Heart right ventricle (tissue), 16 donors: ENCODE data around the gene FILIP1L. TPM values are rescaled to one million over a fixed set of nuclear protein-coding genes. Genes with fewer than 3 reads are reported as not detected.
A peak's percentile ranks its signal among the peaks of the same experiment; 100 is the strongest.

ENCODE experiments used
- ATAC-seq, 8 donors: fragments of 200-7000 bp; cut with Tn5 transposase; one replicate each; pipeline ENCODE4 v1.9.1; 2020; ENCODE audit warnings: mild to moderate bottlenecking in 8 of 8, moderate library complexity in 8 of 8, moderate number of reproducible peaks in 1 of 8
- DNase-seq, 2 donors: peaks; one replicate each; pipeline ENCODE4 v3.0.0-alpha.2; 2020
- H3K27ac ChIP-seq, 10 donors: fragments of 200-600 bp; sonication (generic) in 2 of 10; one replicate each; pipeline versions ENCODE4 v1.5.0 to v1.8.0; 2020 to 2022; ENCODE audit warnings: mild to moderate bottlenecking in 3 of 10
- H3K27me3 ChIP-seq, 7 donors: fragments of 200-600 bp; one replicate each; pipeline ENCODE4 v1.8.0; 2021 to 2022; ENCODE audit warnings: mild to moderate bottlenecking in 2 of 7
- H3K36me3 ChIP-seq, 9 donors: fragments of 200-600 bp; sonication (generic) in 1 of 9; one replicate each; pipeline versions ENCODE4 v1.5.0 to v1.8.0; 2020 to 2022; ENCODE audit warnings: mild to moderate bottlenecking in 2 of 9
- H3K4me1 ChIP-seq, 9 donors: fragments of 200-600 bp; sonication (generic) in 1 of 9; one replicate each; pipeline versions ENCODE4 v1.5.0 to v1.8.0; 2020 to 2022; ENCODE audit warnings: mild to moderate bottlenecking in 4 of 9
- H3K4me3 ChIP-seq, 10 donors: fragments of 200-600 bp; sonication (generic) in 2 of 10; one replicate each; pipeline versions ENCODE4 v1.5.0 to v1.8.0; 2020 to 2022; ENCODE audit warnings: mild to moderate bottlenecking in 7 of 10, moderate library complexity in 2 of 10
- H3K9me3 ChIP-seq, 11 donors: fragments of 200-600 bp in 10 of 11; sonication (generic) in 2 of 11; one replicate each; pipeline versions ENCODE4 v1.5.0 to v1.8.0; 2013 to 2022; ENCODE audit warnings: mild to moderate bottlenecking in 2 of 11, control low read depth in 1 of 11, moderate library complexity in 1 of 11
- WGBS, 2 donors: extraction: QIAGEN DNeasy Blood & Tissue Kit; methylation state at CpG; one replicate each; pipeline ENCODE4 v1.1.7; 2013; ENCODE audit warnings: inconsistent platforms in 1 of 2; 5-methylcytosine and 5-hydroxymethylcytosine counted together
- intact Hi-C, 10 donors: fragments of 100-400 bp; cut with DNase I; formaldehyde crosslinking; loops; one replicate each; pipeline versions ENCODE4 v1.11.1 to v1.14.2; 2022
- polyA plus RNA-seq, 2 donors: library from polyadenylated mRNA; stranded (reverse); fragments of 200-250 nt; gene quantifications; one replicate each; pipeline ENCODE4 v1.2.3, GENCODE V29; 2013
- total RNA-seq, 10 donors: library from RNA; stranded (reverse); fragmentation: NEBNext Ultra II Directional in 3 of 10; extraction: Animal tissue kit (Norgen Biotek cat#: 25700) in 3 of 10; gene quantifications; one replicate each; pipeline versions ENCODE4 v1.2.1 to v1.2.4, GENCODE V29; 2021 to 2023
- TF ChIP-seq, protein P1 (sequence below), 9 donors: fragments of 200-600 bp; sonication (generic) in 2 of 9; IDR thresholded peaks; one replicate each; pipeline versions ENCODE4 v1.5.0 to v1.8.0; 2021 to 2022; ENCODE audit warnings: antibody characterized with exemption in 9 of 9, mild to moderate bottlenecking in 5 of 9, moderate library complexity in 1 of 9
- donor health status: Arrhythmogenic right ventricular cardiomyopathy.
- donor health status: ischemic (EF 13 %, LVEDD 7.1; RV severe dilation, severe dysfunction).
- donor health status: healthy with polysubstance abuse.
- donor health status: DM: no; HTN: yes; CAD: no.
- donor health status: DM: no; HTN: no; CAD: no.
- donor health status: ischemic (EF 25% LVEDD 6.9; RV normal size, moderate dysfunction).
- donor health status: ischemic (EF 25% LVEDD 5.7; RV mildly dilated, moderate dysfunction).
- donor health status: healthy.
- donor health status: DM: yes; HTN: yes; CAD: no.
- donor health status: Ischemic cardiomyopathy.
- donor health status: ischemic (EF 35%, LVEDD 5.7; RV mildly dilated, moderate dysfunction).
- donor health status: nonischemic (EF 11% LVEDD 7.7; RV severe dilation, severe dysfunction).
- donor health status: DM: yes; HTN: yes; CAD: no.
- donor health status: PGD.
- donor health status: ischemic (EF 29% LVEDD 5.4; RV normal size, mild dysfunction).
- donor health status: nonischemic (EF 23%, LVEDD 6.1; RV moderate dilation, normal function).

The FILIP1L gene
- total and polyA plus RNA-seq, 12 donors = 15.9 to 134 (median 64.3) TPM

DNA sequence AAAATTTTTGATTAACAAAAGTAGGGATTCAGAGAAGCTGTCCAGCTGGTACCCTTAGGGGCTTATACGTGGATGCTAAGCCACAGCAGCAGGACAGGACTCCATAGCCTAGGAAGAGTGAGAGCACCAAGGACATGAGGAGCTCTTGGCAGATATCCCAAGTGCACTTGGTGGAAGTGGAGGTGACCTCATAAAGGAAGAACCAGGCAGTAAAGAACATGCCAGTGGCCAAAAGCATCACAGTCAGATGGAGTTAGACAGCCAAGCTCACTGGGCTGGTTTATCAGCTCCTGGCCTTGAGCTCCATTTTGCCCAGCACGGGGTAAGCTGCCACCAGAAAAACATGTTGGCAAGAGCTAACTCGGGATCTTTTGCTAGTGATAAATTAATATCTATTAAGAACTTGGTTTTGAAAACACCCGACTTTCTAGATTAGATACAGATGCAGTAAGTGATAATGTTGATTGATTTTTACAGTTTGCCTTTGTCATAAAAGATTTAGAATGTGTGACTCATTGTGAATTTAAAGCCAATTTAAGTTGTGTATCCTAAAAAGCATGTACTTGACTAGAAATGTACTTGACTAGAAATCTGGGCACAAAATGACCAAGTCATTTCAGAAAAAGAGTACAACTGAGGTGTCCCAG, 188.6 kb downstream of the FILIP1L start:
- Histone ChIP-seq H3K36me3 (no peaks in the 10 kb centered on the region), H3K27me3 (no peaks in the 10 kb centered on the region), H3K4me1 (peaks cover 10 to 62% (median 41%) of the 10 kb centered on the region in 9 donors), H3K27ac (peak overlapping the region in 9 of 10 donors; percentile 1 to 68 (median 49)), H3K9me3 (no peaks in the 10 kb centered on the region), H3K4me3 (no peak overlapping the region)
- ATAC-seq (peak; percentile 18 to 87 (median 59)), DNase-seq (peak in 1 of 2 donors; percentile 57)
- intact Hi-C loops = loop anchor here in 4 of 10 donors (5.0 to 10.0 kb wide), 4 partner anchors 48 to 329 kb away; no protein-coding TSS in a partner anchor
- TF ChIP-seq, protein P1, sequence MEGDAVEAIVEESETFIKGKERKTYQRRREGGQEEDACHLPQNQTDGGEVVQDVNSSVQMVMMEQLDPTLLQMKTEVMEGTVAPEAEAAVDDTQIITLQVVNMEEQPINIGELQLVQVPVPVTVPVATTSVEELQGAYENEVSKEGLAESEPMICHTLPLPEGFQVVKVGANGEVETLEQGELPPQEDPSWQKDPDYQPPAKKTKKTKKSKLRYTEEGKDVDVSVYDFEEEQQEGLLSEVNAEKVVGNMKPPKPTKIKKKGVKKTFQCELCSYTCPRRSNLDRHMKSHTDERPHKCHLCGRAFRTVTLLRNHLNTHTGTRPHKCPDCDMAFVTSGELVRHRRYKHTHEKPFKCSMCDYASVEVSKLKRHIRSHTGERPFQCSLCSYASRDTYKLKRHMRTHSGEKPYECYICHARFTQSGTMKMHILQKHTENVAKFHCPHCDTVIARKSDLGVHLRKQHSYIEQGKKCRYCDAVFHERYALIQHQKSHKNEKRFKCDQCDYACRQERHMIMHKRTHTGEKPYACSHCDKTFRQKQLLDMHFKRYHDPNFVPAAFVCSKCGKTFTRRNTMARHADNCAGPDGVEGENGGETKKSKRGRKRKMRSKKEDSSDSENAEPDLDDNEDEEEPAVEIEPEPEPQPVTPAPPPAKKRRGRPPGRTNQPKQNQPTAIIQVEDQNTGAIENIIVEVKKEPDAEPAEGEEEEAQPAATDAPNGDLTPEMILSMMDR (IDR thresholded peaks at IDR 0.05) = no peak
- 36 to 44% methylated on average over 4 of the region's 4 CpGs for WGBS, 2 donors

DNA sequence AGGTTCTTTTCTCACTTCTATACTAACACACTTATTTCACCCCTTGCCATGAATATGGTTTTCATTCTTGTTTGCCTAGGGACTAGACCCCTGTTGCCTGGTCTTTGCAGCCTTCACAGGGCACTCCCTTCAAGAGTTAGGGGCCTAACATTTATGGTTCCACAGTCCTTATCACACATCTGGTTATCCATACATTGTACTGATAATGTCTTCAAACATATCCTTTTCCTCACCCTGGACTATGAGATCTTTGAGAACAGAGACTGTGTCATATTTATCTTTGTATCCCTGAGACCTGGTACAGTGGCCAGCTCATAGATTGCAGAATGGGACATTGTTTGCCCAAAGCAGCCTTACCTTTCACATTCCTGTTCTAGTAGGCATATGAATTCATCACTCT, 190.4 kb downstream of the FILIP1L start:
- Histone ChIP-seq H3K9me3 (no peaks in the 10 kb centered on the region), H3K36me3 (no peaks in the 10 kb centered on the region), H3K4me1 (peaks cover 6 to 62% (median 44%) of the 10 kb centered on the region in 9 donors), H3K4me3 (no peak overlapping the region), H3K27ac (no peak overlapping the region), H3K27me3 (no peaks in the 10 kb centered on the region)
- intact Hi-C loops = loop anchor here in 3 of 10 donors (5.0 to 10.0 kb wide), 3 partner anchors 42 to 331 kb away; no protein-coding TSS in a partner anchor
- DNase-seq (no peak), ATAC-seq (no peak)
- TF ChIP-seq, protein P1 (IDR thresholded peaks at IDR 0.05) = no peak

DNA sequence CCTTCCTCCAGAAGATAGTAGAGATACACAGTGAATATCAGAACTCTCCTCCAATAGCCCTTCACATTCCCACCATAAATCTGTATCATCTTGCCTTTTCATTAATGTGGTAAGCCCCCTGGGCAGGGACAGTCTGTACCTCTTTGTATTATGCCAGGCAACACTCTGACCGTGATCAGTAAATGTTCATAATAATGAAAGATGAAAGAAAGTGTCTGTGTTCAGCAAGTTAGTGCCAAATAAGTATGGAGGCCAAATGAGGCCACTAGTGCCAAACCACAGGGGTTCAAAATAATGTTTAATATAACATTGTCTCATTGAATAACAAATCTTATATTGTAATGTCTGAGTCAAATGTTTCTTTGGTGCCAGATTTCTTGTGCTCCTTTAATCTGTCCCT, 192.3 kb downstream of the FILIP1L start:
- H3K27me3 ChIP-seq = no peaks in the 10 kb centered on the region
- ATAC-seq = no peak
- no peak for DNase-seq
- peaks cover 3 to 57% (median 42%) of the 10 kb centered on the region in 9 donors for H3K4me1 ChIP-seq
- H3K36me3 ChIP-seq = no peaks in the 10 kb centered on the region
- intact Hi-C loops = loop anchor here in 3 of 10 donors (2.0 to 10.0 kb wide), 4 partner anchors 40 to 333 kb away; no protein-coding TSS in a partner anchor
- TF ChIP-seq, protein P1 (IDR thresholded peaks at IDR 0.05) = no peak
- H3K4me3 ChIP-seq = no peak overlapping the region
- peak overlapping the region in 9 of 10 donors; percentile 51 to 90 (median 79) for H3K27ac ChIP-seq
- no peaks in the 10 kb centered on the region for H3K9me3 ChIP-seq
- 89 to 91% methylated on average over 1 of the region's 1 CpG for WGBS, 2 donors

DNA sequence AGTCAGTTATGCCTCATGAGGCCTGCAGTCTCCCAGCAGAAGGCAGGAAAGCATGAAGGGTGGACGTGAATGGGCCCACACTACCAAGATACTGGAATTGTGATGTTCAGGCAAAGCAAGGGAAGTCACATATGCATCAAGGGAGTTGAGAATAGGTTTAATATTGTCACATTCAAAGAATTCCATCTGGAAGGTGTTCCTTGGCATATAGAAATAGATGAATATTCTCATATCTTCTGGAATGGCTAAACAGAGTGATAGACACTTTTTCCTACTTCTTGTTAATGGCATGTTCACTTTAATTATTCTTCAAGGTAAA, 193.0 kb downstream of the FILIP1L start:
- DNase-seq (no peak), ATAC-seq (no peak)
- Histone ChIP-seq H3K4me3 (no peak overlapping the region), H3K27me3 (no peaks in the 10 kb centered on the region), H3K27ac (peak overlapping the region; percentile 44 to 90 (median 78)), H3K4me1 (peaks cover 3 to 56% (median 42%) of the 10 kb centered on the region in 9 donors), H3K36me3 (no peaks in the 10 kb centered on the region), H3K9me3 (no peaks in the 10 kb centered on the region)
- TF ChIP-seq, protein P1 (IDR thresholded peaks at IDR 0.05) = no peak
- intact Hi-C loops = loop anchor here in 3 of 10 donors (2.0 to 10.0 kb wide), 4 partner anchors 39 to 333 kb away; no protein-coding TSS in a partner anchor
- 68 to 93% methylated on average over 1 of the region's 1 CpG for WGBS, 2 donors
